COLO668 (cell line): ENCODE measurements around the gene LMOD3.

Source experiments
- DNase-seq: peaks from one replicate; lab custom pipeline; 2025; ENCODE audit not compliant: unreplicated experiment; lab: John Stamatoyannopoulos, UW

Gene LMOD3

GRCh38 chr3:69122403-69122802 lies at the start of gene LMOD3:
TSS of gene LMOD3 (minus strand) at chr3:69122595. CDS start at chr3:69122386, 209 bp downstream.
- DNase-seq: no peak

DNA sequence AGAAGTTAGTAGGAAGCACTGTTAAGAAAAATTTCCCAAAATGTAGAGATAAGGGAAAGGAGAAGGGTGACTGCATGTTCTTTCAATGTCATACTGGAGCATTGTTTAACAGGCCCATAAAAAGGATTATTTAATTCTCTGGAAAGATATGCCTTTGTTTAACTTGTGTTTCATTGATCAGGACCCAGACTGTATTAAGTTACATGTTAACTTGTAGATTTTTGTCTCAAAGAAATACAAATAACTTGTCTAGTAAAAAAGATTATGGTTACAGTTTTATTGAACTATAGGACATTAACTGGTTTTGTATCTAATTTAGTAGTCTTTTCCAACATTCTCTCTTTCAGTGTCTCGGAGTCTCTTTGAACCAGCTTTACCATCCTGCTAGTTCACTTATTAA lies 49.7 kb upstream of the LMOD3 start:
- DNase-seq: no peak

- DNase-seq: no peak
Observed at GRCh38 chr3:69166446-69166845, 44.1 kb upstream of the LMOD3 start.

- DNase-seq: no peak
Observed at GRCh38 chr3:69165744-69166143, 43.3 kb upstream of the LMOD3 start.

DNA sequence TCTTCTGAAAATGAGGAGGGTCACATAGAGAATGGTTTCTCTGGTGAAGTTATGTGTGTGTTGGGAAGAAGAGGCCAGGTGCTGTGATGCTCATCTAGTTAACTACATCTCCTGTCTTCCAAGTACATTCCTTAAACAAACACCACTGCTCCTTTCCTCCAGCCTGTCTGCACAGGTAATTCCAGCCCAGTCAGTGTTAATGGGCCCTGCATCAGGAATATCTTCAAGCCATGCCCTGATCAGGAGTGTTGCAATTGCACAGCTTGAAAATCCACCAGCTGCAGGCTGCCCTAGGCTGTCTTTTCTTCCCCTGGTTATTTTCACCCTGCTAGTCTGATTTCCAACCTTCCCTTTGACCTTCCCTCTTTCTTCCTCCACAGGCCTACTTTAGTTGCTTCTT lies 41.9 kb upstream of the LMOD3 start:
- DNase-seq: no peak

- no peak for DNase-seq
Observed at GRCh38 chr3:69162308-69162980, 40.0 kb upstream of the LMOD3 start.

GRCh38 chr3:69161587-69162307 lies 39.4 kb upstream of the LMOD3 start:
- peak; percentile 2 for DNase-seq

GRCh38 chr3:69160525-69160924 lies 38.1 kb upstream of the LMOD3 start:
- no peak for DNase-seq

GRCh38 chr3:69160107-69160506 lies 37.7 kb upstream of the LMOD3 start:
- DNase-seq: no peak

DNA sequence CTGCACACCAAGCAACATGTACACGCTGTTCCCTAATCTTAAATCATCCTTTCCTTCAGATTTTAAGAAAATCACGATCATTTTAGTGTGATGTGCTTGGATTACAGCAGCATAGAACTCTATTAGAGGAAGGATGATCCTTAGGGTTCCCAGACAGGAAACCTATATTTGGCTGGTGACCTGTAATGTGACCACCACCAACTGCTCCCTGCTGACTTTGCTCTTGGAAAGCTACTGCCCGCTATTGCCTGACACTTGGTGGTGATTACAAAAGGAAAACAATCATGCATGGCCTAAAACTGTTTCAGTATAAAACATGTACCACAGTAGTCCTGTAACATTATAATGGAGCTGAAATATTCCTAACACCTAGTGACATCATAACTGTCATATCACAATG lies 27.2 kb upstream of the LMOD3 start:
- DNase-seq: no peak

DNA sequence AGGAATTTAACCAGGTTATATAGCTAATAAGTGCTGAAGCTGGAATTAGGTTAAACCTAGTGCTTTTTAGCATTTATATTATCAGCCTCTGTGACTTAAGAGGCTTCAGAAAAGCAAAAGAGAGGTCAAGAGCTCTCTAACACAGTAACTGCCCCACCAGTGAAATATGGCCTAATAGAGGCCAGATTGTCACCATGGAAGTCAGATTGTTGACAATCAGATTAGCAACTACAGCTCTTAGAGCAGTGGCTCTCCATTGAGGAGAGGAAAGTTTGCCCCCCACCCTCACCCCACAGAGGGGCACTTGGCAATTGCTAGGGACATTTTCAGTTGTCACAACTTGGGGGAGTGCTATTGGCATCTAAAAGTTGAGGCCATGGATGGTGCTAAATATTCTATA lies 23.3 kb upstream of the LMOD3 start:
- no peak for DNase-seq

GRCh38 chr3:69144631-69145245 lies 22.3 kb upstream of the LMOD3 start:
- DNase-seq: no peak

DNA sequence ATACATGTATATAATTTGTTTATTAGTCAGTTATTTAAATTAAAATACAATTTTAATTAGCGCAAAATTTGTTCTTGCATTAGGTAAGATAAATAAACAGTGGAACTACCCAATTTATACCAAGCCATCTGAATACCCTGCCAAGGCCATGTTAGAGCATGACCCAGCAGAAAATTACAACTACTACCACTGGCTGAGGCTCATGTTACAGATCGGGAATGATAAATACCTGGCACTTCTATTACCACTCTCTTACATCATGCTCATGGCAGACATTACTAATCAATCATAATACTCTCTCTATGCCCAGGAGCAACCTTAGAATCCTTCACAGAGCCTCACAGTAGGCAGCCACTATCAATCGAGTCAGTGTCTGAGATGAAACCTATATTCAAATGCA lies 21.2 kb upstream of the LMOD3 start:
- no peak for DNase-seq

DNA sequence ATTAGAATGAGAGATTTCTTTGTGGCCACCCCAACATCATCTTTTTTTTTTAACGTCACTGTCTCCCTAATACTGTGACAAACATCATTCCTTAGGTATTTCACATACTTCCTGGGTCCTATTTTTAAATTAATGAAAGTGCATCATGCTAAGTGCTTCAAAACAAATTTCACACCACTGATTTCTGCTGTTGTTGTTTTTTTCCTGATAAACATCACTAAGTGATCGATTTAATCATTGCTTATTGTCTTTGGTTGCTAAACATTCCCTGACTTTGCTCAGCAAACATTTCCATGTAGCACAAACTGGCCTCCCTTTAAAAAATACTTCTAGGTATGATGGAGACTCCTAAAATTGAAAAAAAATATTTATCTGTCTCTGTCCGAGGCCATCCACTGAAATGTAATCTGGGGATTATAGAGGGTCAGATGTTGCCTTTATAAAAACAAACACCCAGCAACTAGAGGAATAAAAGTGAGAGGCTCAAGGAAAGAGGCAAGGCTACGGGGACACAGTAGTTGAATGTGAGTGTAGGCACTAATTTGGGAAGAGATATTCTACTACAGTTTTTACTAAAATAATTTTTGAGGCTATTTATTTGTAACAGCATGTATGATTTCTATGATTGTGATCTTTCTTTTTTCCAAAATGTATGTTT lies 20.5 kb upstream of the LMOD3 start:
- no peak for DNase-seq

- no peak for DNase-seq
Observed at GRCh38 chr3:69142090-69142489, 19.7 kb upstream of the LMOD3 start.

GRCh38 chr3:69141313-69141712 lies 18.9 kb upstream of the LMOD3 start:
- DNase-seq: no peak

GRCh38 chr3:69137412-69137811 lies 15.0 kb upstream of the LMOD3 start:
- no peak for DNase-seq

DNA sequence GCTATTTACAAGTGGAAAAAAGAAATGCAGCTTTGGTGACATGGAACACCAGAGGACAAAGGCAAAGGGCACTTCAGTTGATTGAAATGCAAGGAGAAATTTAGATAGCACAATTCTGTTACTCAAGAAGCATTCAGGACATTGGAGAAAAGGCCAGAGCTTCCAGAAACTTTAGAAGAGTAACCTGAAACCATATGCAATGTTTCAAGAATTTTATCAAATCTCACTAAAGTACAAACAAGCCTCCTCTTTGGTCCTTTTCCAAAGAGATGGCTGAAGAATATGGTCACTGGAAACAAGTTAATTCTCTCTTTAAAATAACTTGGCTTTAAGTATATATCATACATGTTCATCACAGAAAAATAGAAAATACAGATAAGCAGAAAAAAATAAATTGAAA lies 14.6 kb upstream of the LMOD3 start:
- no peak for DNase-seq

- DNase-seq: no peak
Observed at GRCh38 chr3:69130689-69131088, 8.3 kb upstream of the LMOD3 start.

GRCh38 chr3:69129531-69129930 lies 7.1 kb upstream of the LMOD3 start:
- DNase-seq: no peak

- DNase-seq: no peak
Observed at GRCh38 chr3:69128509-69128908, 6.1 kb upstream of the LMOD3 start.

DNA sequence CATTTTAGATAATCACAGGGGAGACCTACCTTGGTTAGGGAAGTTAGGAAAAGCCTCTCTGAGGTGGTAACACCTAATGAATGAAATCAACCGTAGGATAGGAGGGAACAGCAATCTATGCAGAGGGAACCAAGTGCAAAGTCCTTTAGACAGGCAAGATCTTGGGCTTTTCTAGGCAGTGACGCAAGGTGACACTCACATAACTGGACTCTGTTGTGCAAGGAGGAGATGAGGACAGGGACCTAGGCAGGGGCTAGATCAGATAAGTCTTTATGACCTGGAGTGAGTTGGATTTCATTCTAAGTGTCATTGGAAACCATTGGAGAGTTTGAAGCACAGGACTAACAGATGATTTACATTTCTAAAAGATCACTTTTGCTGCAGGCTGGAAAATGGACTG lies 4.6 kb upstream of the LMOD3 start:
- DNase-seq: no peak
